Adrenal gland (tissue), 12 donors: ENCODE data around the gene DCAF11. TPM values are rescaled to one million over a fixed set of nuclear protein-coding genes. Genes with fewer than 3 reads are reported as not detected.
A peak's percentile ranks its signal among the peaks of the same experiment; 100 is the strongest.

ENCODE experiments used
- DNase-seq, 7 donors: peaks; one replicate each; pipeline ENCODE4 v3.0.0-alpha.2; 2019 to 2020
- H3K27ac ChIP-seq, 5 donors: fragments of 200-600 bp; sonication (generic) in 4 of 5; 1 replicate in 3 of 5; 2 replicates in 2 of 5; pipeline versions ENCODE4 v1.5.1 to v1.8.0; 2016 to 2020; ENCODE audit warnings: mild to moderate bottlenecking in 1 of 5
- H3K27me3 ChIP-seq: fragments of 200-600 bp; 2 replicates; pipeline ENCODE4 v1.8.0; 2021
- H3K36me3 ChIP-seq, 2 donors: fragments of 200-600 bp; replicated peaks in 1 of 2; 1 replicate in 1 of 2; 2 replicates in 1 of 2; pipeline versions ENCODE4 v1.5.1 to v1.8.0; 2018 to 2022
- H3K4me1 ChIP-seq, 2 donors: fragments of 200-600 bp; replicated peaks in 1 of 2; 1 replicate in 1 of 2; 2 replicates in 1 of 2; pipeline versions ENCODE4 v1.5.1 to v1.8.0; 2018 to 2021
- H3K4me3 ChIP-seq, 4 donors: fragments of 200-600 bp; sonication (generic) in 3 of 4; one replicate each; pipeline ENCODE4 v1.5.1; 2016 to 2018
- H3K9me3 ChIP-seq, 3 donors: fragments of 200-600 bp; sonication (generic) in 1 of 3; replicated peaks in 1 of 3; 1 replicate in 2 of 3; 2 replicates in 1 of 3; pipeline versions ENCODE4 v1.5.1 to v1.8.0; 2016 to 2021
- CTCF ChIP-seq, 6 experiments: fragments of 450-650 bp in 4 of 6; fragments of 200-600 bp in 2 of 6; sonication (generic) in 1 of 6; IDR thresholded peaks; 1 replicate in 5 of 6; 2 replicates in 1 of 6; pipeline versions ENCODE4 v1.5.1 to v1.8.0; 2016 to 2021; ENCODE audit warnings: antibody characterized with exemption in 6 of 6, mild to moderate bottlenecking in 2 of 6, moderate library complexity in 1 of 6
- POLR2A ChIP-seq, 2 donors: fragments of 450-650 bp; IDR thresholded peaks; one replicate each; pipeline ENCODE4 v1.6.1; 2017; ENCODE audit warnings: antibody characterized with exemption in 2 of 2, mild to moderate bottlenecking in 2 of 2, moderate library complexity in 1 of 2
- WGBS, 4 donors: extraction: QIAGEN DNeasy Blood & Tissue Kit in 2 of 4; methylation state at CpG; one replicate each; pipeline versions ENCODE4 v1.1.5 to v1.1.7; 2013 to 2017; 5-methylcytosine and 5-hydroxymethylcytosine counted together
- intact Hi-C, 2 donors: fragments of 100-400 bp; cut with DNase I; formaldehyde crosslinking; loops; one replicate each; pipeline versions ENCODE4 v1.14.1 to v1.15.0; 2022 to 2023
- polyA plus RNA-seq, 3 donors: library from polyadenylated mRNA; stranded (reverse); fragments of 200-250 nt in 2 of 3; fragments of 350-450 nt in 1 of 3; fragmentation: Illumina TruSeq in 1 of 3; extraction: RNeasy Lipid Tissue Mini Kit (QIAGEN cat#74804) in 1 of 3; gene quantifications; one replicate each; pipeline ENCODE4 v1.2.3, GENCODE V29; 2013 to 2014
- total RNA-seq, 9 donors: library from RNA; depleted of rRNA in 4 of 9; stranded (reverse); fragments of >200 nt in 4 of 9; fragments of 120-200 nt in 1 of 9; fragmentation: NEBNext Ultra II Directional in 1 of 9; extraction: Animal tissue kit (Norgen Biotek cat#: 25700) in 1 of 9; gene quantifications; one replicate each; pipeline versions ENCODE4 v1.1.0 to v1.2.4, GENCODE V29; 2013 to 2023
- donor health status: healthy with polysubstance abuse.
- donor health status: Bipolar disorder and iron deficiency.
- donor health status: DM: yes; HTN: yes; CAD: no.
- donor health status: DM: no; HTN: no; CAD: no.
- donor health status: DM: no; HTN: no; CAD: no.
- donor health status: DM: yes; HTN: yes; CAD: no.

Gene DCAF11
- total and polyA plus RNA-seq, 12 donors, result 40.4 to 401 (median 120) TPM

- H3K27ac ChIP-seq, result peak overlapping the region in 4 of 5 donors; percentile 81 to 96 (median 89)
- H3K4me3 ChIP-seq, result peak overlapping the region in 3 of 4 donors; percentile 54 to 92 (median 62)
- no peaks in the 10 kb centered on the region for H3K27me3 ChIP-seq
- H3K36me3 ChIP-seq, result peaks cover 0 to 25% of the 10 kb centered on the region in 2 donors
- peaks cover 27 to 53% of the 10 kb centered on the region in 2 donors for H3K4me1 ChIP-seq
- intact Hi-C loops, result no loop called here
- DNase-seq, result no peak
- no peaks in the 10 kb centered on the region for H3K9me3 ChIP-seq
- TF ChIP-seq POLR2A (IDR thresholded peaks at IDR 0.05) (no peak), CTCF (IDR thresholded peaks at IDR 0.05) (no peak)
- 18 to 24% (median 22%) methylated on average over 13 of the region's 13 CpGs for WGBS, 4 donors
These were observed 22.3 kb downstream of the DCAF11 start for GRCh38 chr14:24136684-24137528.

GRCh38 chr14:24137529-24138395, 23.2 kb downstream of the DCAF11 start:
- no peak for DNase-seq
- H3K9me3 ChIP-seq, result no peaks in the 10 kb centered on the region
- 75 to 84% (median 80%) methylated on average over 6 to 8 of the region's 8 CpGs for WGBS, 4 donors
- H3K27ac ChIP-seq, result peak overlapping the region in 2 of 5 donors; percentile 54 to 96
- intact Hi-C loops, result no loop called here
- H3K36me3 ChIP-seq, result peaks cover 0 to 25% of the 10 kb centered on the region in 2 donors
- TF ChIP-seq POLR2A (IDR thresholded peaks at IDR 0.05) (no peak), CTCF (IDR thresholded peaks at IDR 0.05) (no peak)
- H3K4me1 ChIP-seq, result peaks cover 30 to 56% of the 10 kb centered on the region in 2 donors
- H3K4me3 ChIP-seq, result no peak overlapping the region
- no peaks in the 10 kb centered on the region for H3K27me3 ChIP-seq

- intact Hi-C loops, result no loop called here
- Histone ChIP-seq H3K9me3 (no peaks in the 10 kb centered on the region), H3K27me3 (no peaks in the 10 kb centered on the region), H3K27ac (peak overlapping the region in 2 of 5 donors; percentile 54 to 96), H3K36me3 (peaks cover 0 to 34% of the 10 kb centered on the region in 2 donors), H3K4me3 (no peak overlapping the region), H3K4me1 (peaks cover 30 to 56% of the 10 kb centered on the region in 2 donors)
- WGBS, 4 donors, result 56 to 73% (median 65%) methylated on average over 10 to 13 of the region's 13 CpGs
- TF ChIP-seq POLR2A (IDR thresholded peaks at IDR 0.05) (no peak), CTCF (IDR thresholded peaks at IDR 0.05) (no peak)
- DNase-seq, result no peak
These were observed 24.1 kb downstream of the DCAF11 start for GRCh38 chr14:24138396-24139271.
